Fibroblast of pulmonary artery (primary cell): ENCODE results near the gene EPB42.

Experiments used
- DNase-seq: peaks from one replicate; pipeline ENCODE4 v3.0.0-alpha.2; 2010; ENCODE audit warnings: low read depth
- H3K4me3 ChIP-seq: replicated peaks from 2 replicates; pipeline ENCODE4 v1.5.1; 2011; ENCODE audit warnings: low read depth, mild to moderate bottlenecking, control low read depth, low read length, moderate library complexity
- CTCF ChIP-seq: IDR thresholded peaks from 2 replicates; pipeline ENCODE4 v1.5.1; 2011; ENCODE audit warnings: mild to moderate bottlenecking, control low read depth, low read length, inconsistent platforms; ENCODE audit errors: missing control alignments

The EPB42 gene

GRCh38 chr15:43260011-43260615 is 39.3 kb upstream of the EPB42 start:
- H3K4me3 ChIP-seq, result no peak overlapping the region
- DNase-seq, result no peak
- no peak for TF ChIP-seq CTCF

- DNase-seq, result no peak
- no peak overlapping the region for H3K4me3 ChIP-seq
Observed at GRCh38 chr15:43258781-43259180, 38.0 kb upstream of the EPB42 start.

GRCh38 chr15:43256341-43256740 is 35.5 kb upstream of the EPB42 start:
- no peak for TF ChIP-seq CTCF
- no peak for DNase-seq
- no peak overlapping the region for H3K4me3 ChIP-seq

More at GRCh38 chr15:43258781-43259180, 38.0 kb upstream of the EPB42 start:
- no peak for TF ChIP-seq CTCF

- no peak overlapping the region for H3K4me3 ChIP-seq
- no peak for TF ChIP-seq CTCF
- DNase-seq, result no peak
Observed at GRCh38 chr15:43255376-43255775, 34.6 kb upstream of the EPB42 start.

GRCh38 chr15:43253431-43254403 is 32.9 kb upstream of the EPB42 start:
- TF ChIP-seq CTCF, result no peak
- no peak overlapping the region for H3K4me3 ChIP-seq
- peak; percentile 38 for DNase-seq

GRCh38 chr15:43251871-43252250 is 31.0 kb upstream of the EPB42 start:
- no peak overlapping the region for H3K4me3 ChIP-seq
- no peak for DNase-seq
- TF ChIP-seq CTCF, result no peak
